GM23338 (cell line): Measurements from ENCODE around the gene ARHGAP4.

Experiments used
- CREB1 ChIP-seq: fragments of 250-450 bp; sonication (Bioruptor Pico); IDR thresholded peaks from 2 replicates; pipeline ENCODE4 v1.5.0; 2020; ENCODE audit warnings: low read depth, mild to moderate bottlenecking, moderate library complexity
- CTCF ChIP-seq, 2 experiments: fragments of 200-600 bp in 1 of 2; sonication (generic) in 1 of 2; conservative IDR thresholded peaks; 2 replicates each; pipeline versions ENCODE4 v1.5.1 to v1.6.1; 2016 to 2017; ENCODE audit warnings: antibody characterized with exemption in 2 of 2, low read depth in 2 of 2, mild to moderate bottlenecking in 2 of 2, moderate library complexity in 1 of 2
- ETS1 ChIP-seq: IDR thresholded peaks from 2 replicates; pipeline ENCODE4 v1.6.1; 2016; ENCODE audit warnings: antibody characterized with exemption
- EZH2 ChIP-seq: fragments of 200-600 bp; sonication (generic); IDR thresholded peaks from one replicate; pipeline ENCODE4 v1.8.0; 2017; ENCODE audit warnings: antibody characterized with exemption, mild to moderate bottlenecking, low read depth; ENCODE audit not compliant: unreplicated experiment
- POLR2AphosphoS5 ChIP-seq: IDR thresholded peaks from 2 replicates; pipeline ENCODE4 v1.6.1; 2016; ENCODE audit warnings: antibody characterized with exemption, low read depth
- REST ChIP-seq: IDR thresholded peaks from one replicate; pipeline ENCODE4 v1.6.1; 2018; ENCODE audit warnings: antibody characterized with exemption; ENCODE audit not compliant: unreplicated experiment
- STAT1 ChIP-seq: IDR thresholded peaks from one replicate; pipeline ENCODE4 v1.6.1; 2016; ENCODE audit warnings: antibody characterized with exemption; ENCODE audit not compliant: unreplicated experiment

GRCh38 chrX:153864561-153865320 lies 61.3 kb downstream of the ARHGAP4 start:
- TF ChIP-seq STAT1, result no peak
- no peak for TF ChIP-seq ETS1
- TF ChIP-seq EZH2, result no peak
- no peak for TF ChIP-seq POLR2AphosphoS5
- TF ChIP-seq CTCF (conservative IDR thresholded peaks at IDR 0.05; ENCODE audit: low read depth in 2 of 2), result no peak
- no peak for TF ChIP-seq REST
- TF ChIP-seq CREB1 (CRISPR knock-in tag), result no peak
